HG02798 (cell line): ENCODE results near the gene BRAF.
"Not testable (repeated sequence)": the region's sequence is repeated elsewhere in the genome, so short reads cannot be mapped to it uniquely, and the experiment has no call there.

Source experiments
- ATAC-seq: cut with Tn5 transposase; IDR thresholded peaks from one replicate; pipeline ENCODE4 v1.9.1; 2021; ENCODE audit warnings: mild to moderate bottlenecking; ENCODE audit not compliant: unreplicated experiment, poor library complexity

Gene BRAF

DNA sequence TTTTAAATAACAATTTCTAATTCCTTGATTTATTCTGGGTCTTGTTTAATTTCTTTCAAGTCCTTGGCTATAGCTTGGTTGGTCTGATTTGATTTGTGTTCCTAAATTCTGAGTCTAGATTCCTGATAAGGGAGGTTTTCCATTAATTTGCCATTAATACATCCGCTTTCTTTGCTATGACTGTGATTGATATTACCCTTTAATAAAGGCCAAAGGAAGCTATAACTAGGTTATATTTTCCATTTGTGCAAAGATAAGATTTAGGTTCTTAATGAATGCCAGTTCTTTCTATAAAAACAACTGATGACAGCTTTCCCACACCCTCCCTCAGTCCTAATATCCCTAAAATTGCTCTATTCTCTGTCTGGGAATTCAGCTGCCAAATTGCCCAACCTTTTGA, 200.0 kb downstream of the BRAF start:
- ATAC-seq: no peak

DNA sequence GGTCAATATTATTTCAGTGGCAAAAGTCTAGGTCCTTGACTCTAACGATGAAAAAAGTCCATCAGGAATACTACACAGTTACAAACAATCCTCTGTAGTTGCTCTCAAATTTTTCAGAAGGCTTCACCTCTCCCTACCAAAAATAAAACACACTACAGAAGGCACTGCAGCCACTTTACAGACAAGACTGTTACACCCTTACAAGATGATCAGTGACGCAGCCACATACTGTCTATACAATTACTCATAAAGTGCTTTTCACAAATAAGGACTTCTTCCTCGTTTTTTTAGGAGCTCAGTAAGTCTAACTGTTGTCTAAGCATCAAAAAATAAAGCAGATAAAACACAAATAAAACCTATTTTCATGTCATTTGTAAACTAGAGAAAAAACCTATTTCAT, 201.2 kb downstream of the BRAF start:
- no peak for ATAC-seq

DNA sequence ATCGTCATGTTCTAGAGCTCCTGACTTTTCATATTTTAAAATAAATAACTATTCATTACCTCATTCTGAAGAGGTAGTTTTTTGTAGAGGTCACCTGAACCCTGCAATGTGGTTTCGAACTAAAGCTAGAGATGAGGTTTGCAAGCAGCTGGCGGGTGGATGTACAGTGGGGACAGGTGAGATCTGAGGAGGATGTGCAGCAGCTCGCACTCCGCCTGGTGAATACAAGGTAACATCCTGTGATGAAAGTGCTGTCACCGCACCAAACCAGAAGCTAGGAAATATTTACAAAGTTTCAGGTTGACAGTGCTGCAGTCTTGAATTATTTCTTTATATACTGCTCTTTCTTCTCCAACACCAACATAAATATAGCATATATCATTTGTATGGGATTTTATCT, 201.7 kb downstream of the BRAF start:
- ATAC-seq: no peak

DNA sequence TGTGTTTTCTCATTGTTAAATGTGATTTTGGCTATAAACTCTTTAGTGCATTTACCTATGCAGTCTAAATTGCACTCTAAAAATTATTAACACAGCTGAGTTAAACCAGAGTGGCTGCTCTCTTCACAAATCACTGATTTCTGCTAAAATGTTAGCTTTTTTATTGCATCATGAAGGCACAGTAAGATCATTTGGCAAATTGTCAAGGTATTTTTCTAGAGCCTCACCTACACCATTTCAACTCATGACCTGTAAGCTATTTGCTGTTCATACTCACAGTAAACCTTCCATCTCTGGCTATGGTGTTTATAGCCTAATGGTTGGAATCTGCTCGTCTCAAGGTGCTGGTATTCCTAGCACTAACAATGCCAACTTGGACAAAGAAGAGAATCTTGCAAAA, 202.5 kb downstream of the BRAF start:
- ATAC-seq: no peak

DNA sequence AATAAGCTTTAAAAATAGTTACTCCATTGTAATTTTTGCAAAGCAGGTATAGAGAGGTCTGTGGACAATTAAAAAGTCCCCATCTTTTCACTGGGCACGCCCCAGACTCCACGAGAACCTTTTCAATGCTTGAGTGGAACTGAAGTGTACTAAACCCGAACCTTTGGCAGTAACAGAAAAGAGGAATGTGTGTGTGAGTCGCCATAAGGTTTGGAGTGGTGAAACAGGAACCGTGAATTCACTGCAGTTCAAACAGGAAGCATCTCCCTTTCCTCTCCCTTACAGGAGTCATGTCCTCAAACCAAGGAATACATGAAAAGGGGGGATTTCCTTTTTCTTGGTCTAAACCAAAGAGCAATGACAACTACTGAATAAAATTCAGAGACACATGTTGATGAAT, 205.0 kb downstream of the BRAF start:
- ATAC-seq: no peak

DNA sequence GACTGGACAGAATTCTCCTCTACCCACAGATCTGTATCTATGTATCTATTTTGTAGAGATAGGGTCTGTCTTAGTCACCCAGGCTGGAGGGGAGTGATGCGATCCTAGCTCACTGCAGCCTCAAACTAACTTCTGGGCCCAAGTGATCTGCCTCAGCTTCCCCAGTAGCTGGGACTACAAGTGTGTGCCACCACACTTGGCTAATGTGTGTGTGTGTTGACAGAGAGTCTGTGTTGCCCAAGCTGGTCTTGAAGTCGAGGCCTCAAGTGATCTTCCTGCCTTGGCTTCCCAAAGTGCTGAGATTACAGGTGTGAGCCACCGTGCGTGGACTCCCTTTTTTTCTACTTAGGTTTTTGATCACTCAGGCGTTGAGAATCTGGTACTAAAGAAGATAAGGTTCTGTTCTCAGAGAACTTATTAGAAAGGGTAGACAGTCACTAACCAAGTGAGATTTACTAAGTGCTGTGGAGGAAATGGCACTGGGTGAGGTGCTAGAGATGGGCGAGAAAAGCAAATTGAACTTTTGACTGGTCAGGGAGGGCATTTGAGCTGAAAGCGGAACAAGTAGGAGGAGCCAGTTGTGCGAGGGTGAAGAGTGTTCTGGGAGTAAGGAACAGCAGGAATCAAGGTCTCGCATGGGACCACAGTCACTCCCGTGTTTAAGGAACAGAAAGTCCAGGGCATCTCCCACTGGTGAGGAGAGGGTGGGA, 210.2 kb downstream of the BRAF start:
- ATAC-seq: no peak

DNA sequence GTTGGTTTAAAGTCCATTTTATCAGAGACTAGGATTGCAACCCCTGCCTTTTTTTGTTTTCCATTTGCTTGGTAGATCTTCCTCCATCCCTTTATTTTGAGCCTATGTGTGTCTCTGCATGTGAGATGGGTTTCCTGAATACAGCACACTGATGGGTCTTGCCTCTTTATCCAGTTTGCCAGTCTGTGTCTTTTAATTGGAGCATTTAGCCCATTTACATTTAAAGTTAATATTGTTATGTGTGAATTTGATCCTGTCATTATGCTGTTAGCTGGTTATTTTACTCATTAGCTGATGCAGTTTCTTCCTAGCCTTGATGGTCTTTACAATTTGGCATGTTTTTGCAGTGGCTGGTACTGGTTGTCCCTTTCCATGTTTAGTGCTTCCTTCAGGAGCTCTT, 212.3 kb downstream of the BRAF start:
- not testable (repeated sequence) for ATAC-seq

DNA sequence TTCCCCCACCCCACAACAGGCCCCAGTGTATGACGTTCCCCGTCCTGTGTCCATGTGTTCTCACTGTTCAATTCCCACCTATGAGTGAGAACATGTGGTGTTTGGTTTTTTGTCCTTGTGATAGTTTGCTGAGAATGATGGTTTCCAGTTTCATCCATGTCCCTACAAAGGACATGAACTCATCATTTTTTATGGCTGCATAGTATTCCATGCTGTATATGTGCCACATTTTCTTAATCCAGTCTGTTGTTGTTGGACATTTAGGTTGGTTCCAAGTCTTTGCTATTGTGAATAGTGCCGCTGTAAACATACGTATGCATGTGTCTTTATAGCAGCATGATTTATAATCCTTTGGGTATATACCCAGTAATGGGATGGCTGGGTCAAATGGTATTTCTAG, 216.0 kb downstream of the BRAF start:
- not testable (repeated sequence) for ATAC-seq

DNA sequence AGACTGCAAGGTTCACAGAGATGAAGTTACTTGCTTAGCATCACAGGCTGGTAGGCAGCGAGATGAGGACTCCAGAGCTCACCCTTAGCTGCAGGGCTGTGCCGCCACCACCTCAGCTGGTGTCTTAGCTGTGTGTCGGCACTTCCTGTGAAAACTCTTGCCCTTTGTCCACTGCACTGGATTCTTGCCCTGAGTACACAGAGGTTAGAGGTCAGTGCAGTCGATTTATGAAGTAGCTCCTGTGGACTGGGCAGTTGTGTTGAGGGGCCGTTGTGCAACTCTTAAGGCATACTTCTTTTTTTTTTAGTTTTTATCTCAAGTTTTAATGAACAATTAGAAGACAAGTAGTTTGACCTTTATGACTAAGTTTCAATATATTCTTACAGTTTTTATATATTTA, 217.6 kb downstream of the BRAF start:
- no peak for ATAC-seq

DNA sequence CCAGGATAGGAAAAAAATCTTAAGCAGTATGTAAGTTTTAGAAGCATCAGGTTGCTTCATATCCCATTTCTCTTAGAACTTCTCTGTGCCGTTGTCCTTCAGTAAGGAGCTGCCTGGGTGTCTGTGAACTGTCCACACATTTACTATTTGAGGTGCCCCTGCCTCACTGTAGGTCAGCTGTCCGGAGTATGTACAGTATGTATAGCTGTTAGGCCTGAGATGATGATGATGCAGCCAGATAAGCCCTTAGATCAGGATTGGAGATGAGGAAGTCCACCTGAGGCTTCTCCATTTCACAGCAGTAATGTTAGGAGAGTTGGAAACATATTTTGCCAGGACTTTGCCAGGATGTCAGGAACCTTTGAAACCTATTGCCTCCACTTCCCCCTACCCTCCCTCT, 220.5 kb downstream of the BRAF start:
- ATAC-seq: no peak

DNA sequence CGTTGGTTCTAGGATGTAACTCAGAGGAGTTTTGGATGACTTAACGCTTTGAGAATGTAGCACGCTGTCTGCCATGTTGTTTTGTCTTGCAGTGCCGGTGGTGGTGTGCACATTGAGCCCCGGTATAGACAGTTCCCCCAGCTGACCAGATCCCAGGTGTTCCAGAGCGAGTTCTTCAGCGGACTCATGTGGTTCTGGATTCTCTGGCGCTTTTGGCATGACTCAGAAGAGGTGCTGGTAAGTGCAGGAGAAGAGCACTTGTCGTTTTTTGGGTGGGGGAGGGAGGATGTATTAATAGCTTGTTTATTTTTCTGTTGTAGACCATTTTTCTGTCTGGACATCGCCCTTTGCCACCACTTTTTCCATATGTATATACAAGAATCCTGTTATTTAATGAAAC, 222.0 kb downstream of the BRAF start:
- no peak for ATAC-seq

DNA sequence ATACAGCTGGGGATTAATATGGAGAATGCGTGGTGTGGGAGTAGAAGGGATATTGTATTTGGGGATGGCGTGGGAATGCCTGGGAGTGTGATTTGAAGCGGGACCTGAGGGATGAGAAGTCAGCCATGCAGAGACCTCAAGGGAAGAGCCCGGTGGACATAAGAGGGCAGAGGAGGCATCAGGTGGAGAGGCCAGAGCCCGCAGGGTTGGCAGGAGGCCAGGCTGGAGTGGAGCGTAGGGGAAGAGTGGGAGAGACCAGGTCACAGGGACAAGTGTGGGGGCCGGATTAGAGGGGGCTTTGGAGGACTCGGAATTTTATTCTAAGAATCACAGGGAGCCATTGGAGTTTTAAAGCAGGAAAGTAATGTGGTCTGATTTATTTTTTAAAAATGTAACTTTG, 226.3 kb downstream of the BRAF start:
- ATAC-seq: no peak

DNA sequence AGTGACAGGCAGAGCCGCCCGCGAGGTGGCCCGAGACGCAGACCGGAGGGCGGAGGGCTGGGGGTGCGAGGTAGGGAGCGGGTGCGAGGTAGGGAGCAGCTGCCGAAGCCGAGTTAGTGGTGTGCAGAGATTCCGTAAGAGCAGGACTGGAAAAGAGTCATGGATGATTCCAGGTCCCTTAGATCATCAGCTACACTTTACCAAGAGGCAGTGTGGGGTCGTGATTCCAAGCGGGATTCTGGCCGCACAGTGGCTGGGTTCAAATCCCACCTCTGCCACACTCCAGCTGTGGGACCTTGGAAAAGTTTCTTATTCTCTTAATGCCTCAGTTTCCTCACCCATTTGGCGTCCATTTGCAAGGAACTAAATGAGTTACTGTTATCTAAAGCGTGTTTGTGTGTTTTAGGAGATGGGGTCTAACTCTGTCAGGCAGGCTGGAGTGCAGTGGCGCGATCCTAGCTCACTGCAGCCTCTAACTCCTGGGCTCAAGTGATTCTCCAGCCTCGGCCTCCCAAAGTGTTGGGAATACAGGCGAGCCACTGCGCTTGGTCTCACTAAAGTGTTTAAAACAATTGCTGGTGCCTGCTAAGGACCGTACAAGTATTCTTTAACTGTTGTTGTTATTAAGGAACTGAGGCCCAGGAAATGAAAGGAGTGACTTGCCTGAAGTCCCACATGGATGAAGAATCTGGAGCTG, 227.1 kb downstream of the BRAF start:
- no peak for ATAC-seq

DNA sequence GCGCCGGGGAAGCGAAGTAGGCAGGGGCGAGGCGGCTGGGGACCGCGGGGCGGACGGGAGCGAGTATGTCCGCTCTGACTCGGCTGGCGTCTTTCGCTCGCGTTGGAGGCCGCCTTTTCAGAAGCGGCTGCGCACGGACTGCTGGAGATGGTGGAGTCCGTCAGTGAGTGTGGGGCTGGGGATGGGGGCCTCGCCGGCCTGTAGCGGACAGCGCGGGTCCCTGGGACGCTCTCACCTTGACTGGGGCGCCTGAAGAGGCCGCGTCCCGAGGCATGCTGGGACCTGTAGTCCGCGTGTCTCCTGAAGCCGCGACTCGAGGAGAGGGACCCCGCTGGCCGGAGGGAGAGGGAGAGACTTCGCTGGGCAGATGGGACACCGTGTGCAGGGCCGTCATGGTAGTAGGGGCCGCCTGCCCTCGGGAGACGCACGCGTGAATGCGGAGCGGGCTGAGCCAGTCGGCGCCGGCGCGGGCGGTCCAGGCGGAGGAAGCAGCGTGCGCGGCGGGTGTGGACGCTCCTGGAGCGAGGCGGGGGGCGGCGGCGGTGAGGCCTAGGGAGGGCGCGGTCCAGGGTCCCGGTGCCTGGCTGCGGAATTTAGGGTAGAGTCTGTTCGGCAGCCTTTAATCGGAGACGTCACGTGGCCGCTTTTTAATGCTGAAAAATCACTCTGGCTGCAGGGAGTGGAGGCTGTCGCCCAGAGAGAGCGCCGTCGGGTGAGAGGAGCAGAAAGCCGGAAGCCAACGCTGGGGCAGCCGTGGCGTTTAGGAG, 227.9 kb downstream of the BRAF start, which contains the start of gene NDUFB2:
Gene NDUFB2, plus strand, starts transcription at position 29 of the 767 bp plus-strand sequence. Its CDS starts 37 bp downstream, at position 66.
- peak; percentile 93 for ATAC-seq

DNA sequence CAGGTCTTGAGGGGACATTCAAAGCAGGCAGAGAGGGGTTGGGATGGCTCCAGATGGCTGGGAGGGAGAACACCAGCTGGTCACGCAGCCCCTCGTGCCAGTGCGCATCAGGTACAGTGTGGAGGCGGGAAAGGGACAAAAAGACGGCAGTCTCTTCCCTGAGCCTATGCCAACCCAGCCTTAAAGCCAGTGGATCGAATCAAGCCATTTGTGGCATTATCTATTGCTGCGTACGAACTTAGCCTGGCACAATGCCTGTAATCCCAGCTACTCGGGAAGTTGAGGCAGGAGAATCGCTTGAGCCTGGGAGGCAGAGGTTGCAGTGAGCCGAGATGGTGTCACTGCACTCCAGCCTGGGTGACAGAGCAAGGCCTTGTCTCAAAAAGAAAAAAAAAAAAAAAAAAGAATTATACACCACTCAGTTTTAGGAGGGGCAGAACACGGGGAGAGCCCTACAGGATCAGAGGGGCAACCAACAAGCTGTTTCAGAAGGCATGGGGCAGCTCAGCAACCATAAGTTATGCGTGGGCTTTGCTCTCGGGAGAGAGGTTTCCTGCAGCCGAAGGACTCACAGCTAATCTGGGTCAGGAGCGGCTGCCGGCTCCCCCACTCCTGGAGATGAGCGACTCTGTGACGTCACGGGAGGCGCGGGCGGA, 228.6 kb downstream of the BRAF start:
- ATAC-seq: no peak

DNA sequence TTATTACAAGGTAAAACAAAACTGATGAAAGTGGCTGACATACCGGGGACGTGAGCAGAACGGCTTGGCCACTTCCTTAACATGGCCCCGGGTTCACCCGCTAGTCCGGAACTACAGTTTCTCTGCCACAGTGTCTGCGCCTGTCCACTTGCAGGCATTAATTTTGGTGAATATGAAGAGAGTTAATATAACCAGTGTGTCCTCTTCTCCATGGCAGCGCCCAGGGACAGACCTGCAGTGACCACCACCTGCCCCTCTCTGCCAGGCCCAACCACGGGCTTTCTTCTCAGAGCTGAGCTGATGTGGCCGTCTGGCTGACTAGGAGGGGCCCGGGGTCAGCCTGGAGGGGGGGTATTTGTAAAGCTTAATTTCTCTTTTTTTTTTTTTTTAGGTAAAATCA, 229.3 kb downstream of the BRAF start:
- ATAC-seq: no peak

DNA sequence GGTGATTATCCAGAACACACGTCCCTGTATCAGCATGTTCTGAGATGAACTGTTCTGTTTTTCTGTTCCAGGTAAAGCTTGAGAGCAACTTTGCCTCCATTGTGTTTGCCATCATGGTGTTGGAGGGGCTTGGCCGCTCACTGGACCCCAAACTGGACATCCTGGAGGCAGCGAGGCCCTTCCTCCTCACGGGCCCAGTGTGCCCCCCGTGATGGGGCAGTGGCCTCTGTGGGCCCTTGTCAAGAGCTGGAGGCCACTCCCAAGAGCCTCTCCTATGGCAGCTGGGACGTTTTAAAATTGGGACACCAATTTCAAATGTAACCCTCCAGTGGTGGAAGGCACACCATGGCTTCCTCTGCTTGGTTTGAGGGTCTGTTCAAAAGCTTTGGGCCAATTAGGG, 230.1 kb downstream of the BRAF start:
- ATAC-seq: no peak

DNA sequence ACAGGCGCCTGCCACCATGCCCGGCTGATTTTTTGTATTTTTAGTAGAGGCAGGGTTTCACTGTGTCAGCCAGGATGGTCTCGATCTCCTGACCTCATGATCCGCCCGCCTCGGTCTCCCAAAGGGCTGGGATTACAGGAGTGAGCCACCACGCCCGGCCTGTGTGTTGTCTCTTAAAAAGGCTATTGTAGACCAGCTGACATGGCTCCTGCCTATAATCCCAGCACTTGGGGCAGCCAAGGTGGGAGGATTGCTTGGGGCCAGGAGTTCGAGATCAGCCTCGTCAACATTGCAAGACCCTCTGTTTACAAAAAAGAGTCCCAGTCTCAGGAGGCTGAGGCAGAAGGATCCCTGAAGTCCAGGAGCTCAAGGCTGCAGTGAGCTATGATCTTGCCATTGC, 230.9 kb downstream of the BRAF start:
- ATAC-seq: not testable (repeated sequence)

DNA sequence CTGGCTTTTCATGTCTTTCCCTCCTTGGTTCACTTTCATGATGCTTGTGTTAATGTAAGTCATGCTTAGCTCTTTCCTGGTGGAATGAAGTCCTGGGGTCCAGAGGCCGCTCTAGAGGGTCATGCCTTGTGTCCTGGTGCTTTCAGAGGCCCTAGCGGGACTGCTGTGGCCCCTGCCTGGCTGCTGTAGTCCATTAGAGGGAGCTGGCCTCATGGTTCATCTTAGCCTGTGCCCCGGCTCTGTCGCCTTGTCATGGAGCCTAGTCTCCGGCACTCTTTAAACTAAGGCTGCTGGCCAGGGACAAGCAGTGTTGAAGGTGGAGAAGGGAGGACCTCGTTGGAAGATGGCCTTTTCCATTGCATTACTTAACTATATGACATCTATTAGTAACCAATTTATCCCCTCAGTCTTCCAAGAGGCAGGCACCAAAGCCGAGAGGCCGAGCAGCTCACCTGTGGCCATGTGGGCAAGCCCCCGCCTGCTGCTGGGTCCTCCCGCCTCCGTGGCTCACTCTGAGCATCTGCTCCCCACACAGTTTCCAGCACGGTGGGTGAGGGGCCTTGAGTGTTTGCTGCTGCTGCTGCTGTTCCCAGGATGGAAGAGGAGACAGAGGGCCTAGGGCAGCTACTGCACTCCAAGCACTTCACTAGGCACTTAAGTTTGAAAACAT, 233.2 kb downstream of the BRAF start:
- no peak for ATAC-seq
